ENCODE data around the gene TMPRSS13.
"Not testable (repeated sequence)": the region's sequence is repeated elsewhere in the genome, so short reads cannot be mapped to it uniquely, and the experiment has no call there.

GRCh38 chr11:117926166-117926565, 3.0 kb downstream of the TMPRSS13 start:
- not testable (repeated sequence) for TF ChIP-seq CTCF, POLR2A (IDR thresholded peaks at IDR 0.05)

Data from esophagus squamous epithelium (tissue), 4 donors.